Activated naive CD4-positive, alpha-beta T cell (primary cell): ENCODE results near the gene GPN2.
"Not testable (repeated sequence)": the region's sequence is repeated elsewhere in the genome, so short reads cannot be mapped to it uniquely, and the experiment has no call there.

Source experiments
- DNase-seq, 4 experiments: peaks; one replicate each; lab custom pipeline; 2025; lab: John Stamatoyannopoulos, UW

Gene GPN2

GRCh38 chr1:26900815-26901511, 10.9 kb upstream of the GPN2 start:
- no peak for DNase-seq

GRCh38 chr1:26900001-26900814, 10.1 kb upstream of the GPN2 start, which contains the start of gene GPATCH3:
Gene GPATCH3, minus strand, starts transcription at chr1:26900467. Its CDS starts 25 bp downstream, at chr1:26900442.
- DNase-seq = peak; percentile 62 to 80 (median 75)

GRCh38 chr1:26897351-26897750, 7.3 kb upstream of the GPN2 start:
- no peak for DNase-seq

- no peak for DNase-seq
These were observed 4.2 kb upstream of the GPN2 start for GRCh38 chr1:26894263-26894662.

GRCh38 chr1:26890467-26890796, 349 bp upstream of the GPN2 start:
- no peak for DNase-seq

- no peak for DNase-seq
These were observed 1.9 kb downstream of the GPN2 start for GRCh38 chr1:26888231-26888630.

- no peak for DNase-seq
These were observed 3.0 kb downstream of the GPN2 start for GRCh38 chr1:26887125-26887524.

GRCh38 chr1:26882696-26883463, 7.2 kb downstream of the GPN2 start:
- DNase-seq = no peak

- not testable (repeated sequence) for DNase-seq
These were observed 8.5 kb downstream of the GPN2 start for GRCh38 chr1:26881611-26882010.

GRCh38 chr1:26879793-26880192, 10.3 kb downstream of the GPN2 start:
- DNase-seq = no peak

- no peak for DNase-seq
These were observed 12.8 kb downstream of the GPN2 start for GRCh38 chr1:26877326-26877725.

GRCh38 chr1:26874896-26875295, 15.2 kb downstream of the GPN2 start:
- no peak for DNase-seq

- DNase-seq = not testable (repeated sequence)
These were observed 17.0 kb downstream of the GPN2 start for GRCh38 chr1:26873097-26873496.

GRCh38 chr1:26864610-26865480, 25.2 kb downstream of the GPN2 start:
- peak; percentile 73 to 91 (median 83) for DNase-seq

- no peak for DNase-seq
These were observed 26.4 kb downstream of the GPN2 start for GRCh38 chr1:26863685-26864077.

GRCh38 chr1:26862781-26863684, 27.1 kb downstream of the GPN2 start, which contains the start of gene SFN:
Gene SFN, plus strand, starts transcription at chr1:26863149. Its CDS starts 64 bp downstream, at chr1:26863213.
- DNase-seq = peak in 1 of 4 experiments; percentile 30

- no peak for DNase-seq
These were observed 28.1 kb downstream of the GPN2 start for GRCh38 chr1:26861889-26862378.

GRCh38 chr1:26861286-26861701, 28.8 kb downstream of the GPN2 start:
- no peak for DNase-seq

GRCh38 chr1:26858891-26859640, 31.0 kb downstream of the GPN2 start:
- no peak for DNase-seq
